GM18507 (cell line): Measurements from ENCODE around the gene DPEP1.
"Not testable (repeated sequence)": the region's sequence is repeated elsewhere in the genome, so short reads cannot be mapped to it uniquely, and the experiment has no call there.

ENCODE experiments used
- DNase-seq: peaks from one replicate; pipeline ENCODE4 v3.0.0; 2011; ENCODE audit warnings: low read depth; ENCODE audit not compliant: insufficient read length; ENCODE audit errors: extremely low spot score
- FAIRE-seq: peaks from 2 replicates; lab custom pipeline; 2011; peaks lifted over from hg19 to GRCh38; lab: Jason Lieb, UNC

The DPEP1 gene

DNA sequence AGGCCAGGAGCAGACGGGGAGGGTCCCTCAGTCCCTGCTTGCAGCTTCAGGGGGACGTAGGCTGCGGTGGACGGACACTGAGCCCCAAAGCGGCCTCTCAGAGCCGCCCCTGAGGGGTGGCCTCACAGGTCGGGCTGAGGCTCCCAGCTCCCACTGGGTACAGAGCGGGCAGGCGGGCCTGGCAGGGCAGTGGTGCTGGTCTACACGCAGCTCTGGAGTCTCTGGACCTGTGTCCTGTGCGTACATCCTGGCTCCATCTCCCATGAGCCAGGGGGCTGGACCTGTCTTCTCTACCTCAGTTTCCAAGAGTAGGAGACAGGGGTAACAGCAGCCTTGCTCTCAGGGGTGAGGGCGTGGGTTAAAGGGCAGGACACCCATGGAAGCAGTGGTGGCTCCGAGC lies 1.7 kb downstream of the DPEP1 start:
- DNase-seq (no peak), FAIRE-seq (no peak)

GRCh38 chr16:89615596-89616090 lies 2.2 kb downstream of the DPEP1 start:
- FAIRE-seq (no peak), DNase-seq (no peak)

GRCh38 chr16:89616623-89617022 lies 3.2 kb downstream of the DPEP1 start:
- DNase-seq (no peak), FAIRE-seq (no peak)

DNA sequence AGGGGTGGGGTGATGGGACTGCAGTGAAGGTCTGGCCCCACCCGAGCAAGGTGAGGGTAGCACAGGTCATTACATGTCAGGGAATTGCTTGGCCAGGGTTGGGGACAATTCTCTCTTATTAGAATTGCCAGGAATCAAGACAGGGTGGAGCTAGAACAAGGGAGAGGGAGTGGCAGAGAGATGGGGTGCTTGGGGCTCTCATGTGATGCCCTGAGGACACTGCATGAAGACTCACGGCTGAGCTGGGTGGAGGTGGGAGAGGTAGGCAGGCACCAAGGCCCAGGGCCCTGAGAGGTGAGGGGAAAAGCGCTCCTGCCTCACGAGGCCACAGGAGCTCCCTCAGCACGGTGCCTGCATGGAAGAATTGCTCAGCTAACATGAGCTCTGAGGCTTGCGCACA lies 3.6 kb downstream of the DPEP1 start:
- no peak for FAIRE-seq
- no peak for DNase-seq

- no peak for DNase-seq
- FAIRE-seq: no peak
Observed at GRCh38 chr16:89618109-89618998, 4.9 kb downstream of the DPEP1 start.

GRCh38 chr16:89619840-89620239 lies 6.4 kb downstream of the DPEP1 start:
- FAIRE-seq: no peak
- no peak for DNase-seq

- FAIRE-seq (no peak), DNase-seq (no peak)
Observed at GRCh38 chr16:89620406-89620841, 7.0 kb downstream of the DPEP1 start.

DNA sequence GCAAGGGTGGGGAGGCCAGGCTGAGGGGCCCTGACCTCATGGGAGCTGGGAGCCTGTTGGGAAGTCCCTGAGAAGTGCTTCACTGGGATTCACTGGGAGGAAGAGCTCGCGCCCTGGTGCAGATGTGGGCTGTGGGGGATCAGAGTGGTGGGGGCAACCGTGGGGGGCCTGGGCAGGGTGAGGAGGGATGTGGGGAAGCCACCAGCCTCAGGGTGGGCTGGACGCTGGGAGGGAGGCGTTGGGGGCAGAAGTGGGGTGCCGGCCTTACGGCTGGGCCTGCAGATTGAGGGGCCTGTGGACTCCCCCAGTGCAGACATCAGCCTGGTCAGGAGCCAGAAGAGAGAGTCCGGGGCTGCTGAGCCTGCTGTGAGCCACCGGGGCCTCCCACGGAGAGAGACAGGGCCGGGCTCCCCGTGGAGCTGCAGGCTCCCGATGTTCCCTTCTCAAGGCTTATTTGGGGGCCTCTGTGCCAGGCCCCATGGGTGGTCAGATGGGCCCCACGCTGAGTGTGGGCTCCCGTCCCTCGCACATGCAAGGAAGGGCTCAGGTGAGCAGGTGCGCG lies 7.8 kb downstream of the DPEP1 start:
- DNase-seq (no peak), FAIRE-seq (no peak)

GRCh38 chr16:89621698-89622409 lies 8.4 kb downstream of the DPEP1 start:
- no peak for FAIRE-seq
- DNase-seq: no peak

DNA sequence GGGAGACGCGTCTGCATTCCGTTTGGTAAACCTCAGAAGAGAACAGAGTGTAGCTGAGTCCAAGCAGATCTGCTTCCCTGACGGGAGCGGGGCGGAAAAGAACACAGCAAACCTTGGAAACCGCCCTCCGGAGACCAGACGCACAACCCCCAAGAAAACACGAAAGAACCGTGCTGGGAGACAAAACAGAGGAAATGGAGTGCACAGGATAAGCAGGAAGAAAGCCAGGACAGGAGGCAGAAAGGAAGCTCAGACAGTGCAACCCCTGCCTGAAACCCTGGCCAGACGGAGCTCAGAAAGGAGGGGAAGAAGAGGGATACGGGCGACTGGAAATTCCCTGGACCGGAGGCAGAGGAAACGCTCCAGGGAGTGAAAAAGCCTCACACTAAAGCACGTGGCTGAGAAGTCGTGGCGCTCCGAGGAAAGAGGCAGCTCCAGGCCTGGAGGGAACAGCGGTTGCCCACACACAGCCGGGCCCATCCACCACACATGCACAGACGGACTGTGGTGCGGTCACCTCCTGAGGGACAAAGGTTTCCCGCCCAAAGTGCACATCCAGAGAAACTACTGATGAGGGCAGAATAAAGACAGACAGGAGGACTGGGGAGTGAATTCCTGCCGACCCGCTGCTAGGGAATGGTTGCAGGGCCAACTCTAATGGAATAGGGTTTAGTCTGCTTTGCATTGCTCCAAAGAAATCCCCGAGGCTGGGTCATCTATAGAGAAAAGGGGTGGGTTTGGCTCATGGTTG lies 10.2 kb downstream of the DPEP1 start:
- no peak for FAIRE-seq
- no peak for DNase-seq

GRCh38 chr16:89624777-89625761 lies 11.6 kb downstream of the DPEP1 start:
- DNase-seq: no peak
- no peak for FAIRE-seq

GRCh38 chr16:89629827-89630610 lies 16.6 kb downstream of the DPEP1 start:
- DNase-seq (no peak), FAIRE-seq (no peak)

GRCh38 chr16:89633064-89633631 lies 19.7 kb downstream of the DPEP1 start:
- no peak for DNase-seq
- FAIRE-seq: no peak

DNA sequence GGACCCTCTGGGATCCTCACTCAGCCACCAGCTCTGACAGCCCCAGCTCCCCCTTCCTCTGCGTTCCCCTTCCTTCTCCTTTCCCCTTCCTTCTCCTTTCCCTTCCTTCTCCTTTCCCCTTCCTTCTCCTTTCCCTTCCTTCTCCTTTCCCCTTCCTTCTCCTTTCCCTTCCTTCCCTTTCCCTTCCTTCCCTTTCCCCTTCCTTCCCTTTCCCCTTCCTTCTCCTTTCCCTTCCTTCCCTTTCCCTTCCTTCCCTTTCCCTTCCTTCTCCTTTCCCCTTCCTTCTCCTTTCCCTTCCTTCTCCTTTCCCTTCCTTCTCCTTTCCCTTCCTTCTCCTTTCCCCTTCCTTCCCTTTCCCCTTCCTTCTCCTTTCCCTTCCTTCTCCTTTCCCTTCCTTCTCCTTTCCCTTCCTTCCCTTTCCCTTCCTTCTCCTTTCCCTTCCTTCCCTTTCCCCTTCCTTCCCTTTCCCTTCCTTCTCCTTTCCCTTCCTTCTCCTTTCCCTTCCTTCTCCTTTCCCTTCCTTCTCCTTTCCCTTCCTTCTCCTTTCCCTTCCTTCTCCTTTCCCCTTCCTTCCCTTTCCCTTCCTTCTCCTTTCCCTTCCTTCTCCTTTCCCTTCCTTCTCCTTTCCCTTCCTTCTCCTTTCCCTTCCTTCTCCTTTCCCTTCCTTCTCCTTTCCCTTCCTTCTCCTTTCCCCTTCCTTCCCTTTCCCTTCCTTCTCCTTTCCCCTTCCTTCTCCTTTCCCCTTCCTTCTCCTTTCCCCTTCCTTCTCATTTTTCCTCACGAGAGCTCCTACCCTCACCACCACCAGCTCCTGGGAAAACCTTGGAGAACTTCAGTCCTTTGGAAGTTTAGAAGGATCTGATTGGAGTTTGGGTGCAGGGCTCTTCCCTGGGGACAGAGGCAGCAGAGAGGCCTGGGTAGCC lies 21.3 kb downstream of the DPEP1 start:
- DNase-seq: not testable (repeated sequence)
- FAIRE-seq: peak; percentile 65

DNA sequence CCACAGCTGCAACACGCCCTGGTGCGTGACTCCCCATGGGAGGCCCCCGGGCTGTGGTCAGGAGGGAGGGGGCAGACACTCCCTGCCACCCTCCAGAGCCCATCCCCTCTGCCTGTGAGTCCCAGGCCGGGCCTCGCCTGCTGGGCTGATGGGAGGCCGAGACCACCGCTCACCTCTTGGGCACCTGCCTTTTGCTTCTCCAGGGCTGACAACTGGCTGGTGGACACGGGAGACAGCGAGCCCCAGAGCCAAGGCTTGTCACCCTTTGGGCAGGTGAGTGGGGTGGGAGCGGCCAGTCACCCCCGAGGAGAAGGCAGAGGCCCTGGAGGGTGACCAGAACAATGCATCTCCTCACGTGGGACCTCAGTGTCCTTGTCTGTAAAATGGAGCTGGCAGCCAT lies 23.2 kb downstream of the DPEP1 start:
- FAIRE-seq (no peak), DNase-seq (no peak)

DNA sequence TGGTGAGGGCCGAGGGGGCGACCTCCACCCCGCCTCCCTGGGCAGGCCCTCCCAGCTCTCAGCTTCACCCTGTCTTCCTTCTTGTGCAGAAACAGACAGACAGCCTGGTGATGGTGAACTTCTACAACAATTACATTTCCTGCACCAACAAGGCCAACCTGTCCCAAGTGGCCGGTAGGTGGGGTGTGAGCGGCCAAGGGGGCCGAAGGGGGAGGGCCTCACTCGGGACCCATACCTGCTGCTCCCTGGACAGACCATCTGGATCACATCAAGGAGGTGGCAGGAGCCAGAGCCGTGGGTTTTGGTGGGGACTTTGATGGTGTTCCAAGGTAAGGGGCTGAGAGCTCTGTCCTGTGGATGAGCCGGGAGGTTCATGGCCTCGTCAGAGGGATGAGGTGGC lies 23.9 kb downstream of the DPEP1 start:
- no peak for DNase-seq
- FAIRE-seq: no peak

DNA sequence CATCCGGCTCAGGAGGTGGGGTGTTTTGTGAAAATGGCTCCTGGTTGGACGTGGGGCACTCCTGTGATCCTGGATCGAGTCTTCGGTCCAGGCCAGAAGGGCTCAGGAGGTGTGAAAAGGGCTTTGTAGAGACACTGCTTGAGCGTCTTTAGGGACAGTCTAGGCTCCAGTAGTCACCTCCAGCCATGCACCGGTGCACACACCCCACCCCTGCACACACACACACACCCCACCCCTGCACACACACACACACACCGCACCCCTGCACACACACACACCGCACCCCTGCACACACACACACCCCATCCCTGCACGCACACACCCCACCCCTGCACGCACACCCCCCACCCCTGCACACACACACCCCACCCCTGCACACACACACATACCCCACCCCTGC lies 25.0 kb downstream of the DPEP1 start:
- FAIRE-seq: no peak
- DNase-seq: no peak
